Mesendoderm (in vitro differentiated cells): ENCODE measurements around the gene ODR4.
"Not testable (repeated sequence)": the region's sequence is repeated elsewhere in the genome, so short reads cannot be mapped to it uniquely, and the experiment has no call there.

Experiments
- DNase-seq: peaks from one replicate; pipeline ENCODE4 v3.0.0; 2013
- H2AK5ac ChIP-seq: 2 replicates; pipeline ENCODE4 v1.6.1; 2013; ENCODE audit warnings: low read length, inconsistent platforms
- H2BK120ac ChIP-seq: 2 replicates; pipeline ENCODE4 v1.6.1; 2013; ENCODE audit warnings: low read depth, mild to moderate bottlenecking, low read length, moderate library complexity, mixed read lengths
- H2BK15ac ChIP-seq: replicated peaks from 2 replicates; pipeline ENCODE4 v1.6.1; 2013; ENCODE audit warnings: low read depth, mild to moderate bottlenecking, moderate library complexity
- H2BK5ac ChIP-seq: 2 replicates; pipeline ENCODE4 v1.6.1; 2013; ENCODE audit warnings: low read length, inconsistent platforms
- H3K18ac ChIP-seq: 2 replicates; pipeline ENCODE4 v1.6.1; 2013; ENCODE audit warnings: mild to moderate bottlenecking, low read length, mixed read lengths
- H3K23ac ChIP-seq: one replicate; pipeline ENCODE4 v1.6.1; 2013; ENCODE audit warnings: low read length
- H3K27ac ChIP-seq: 2 replicates; pipeline ENCODE4 v1.5.1; 2013; ENCODE audit warnings: low read depth, mild to moderate bottlenecking, inconsistent platforms, low read length, moderate library complexity
- H3K27me3 ChIP-seq: 2 replicates; pipeline ENCODE4 v1.6.1; 2013; ENCODE audit warnings: low read length, control low read depth, mild to moderate bottlenecking, inconsistent platforms; ENCODE audit not compliant: insufficient read depth, poor library complexity
- H3K36me3 ChIP-seq: 2 replicates; pipeline ENCODE4 v1.6.1; 2013; ENCODE audit warnings: low read length, inconsistent platforms; ENCODE audit not compliant: control insufficient read depth, insufficient read depth
- H3K4ac ChIP-seq: one replicate; pipeline ENCODE4 v1.6.1; 2013; ENCODE audit warnings: low read depth, mild to moderate bottlenecking, low read length, moderate library complexity
- H3K4me1 ChIP-seq: 2 replicates; pipeline ENCODE4 v1.6.1; 2013; ENCODE audit warnings: low read depth, low read length, inconsistent platforms; ENCODE audit not compliant: control insufficient read depth
- H3K4me2 ChIP-seq: 2 replicates; pipeline ENCODE4 v1.6.1; 2013; ENCODE audit warnings: low read length
- H3K4me3 ChIP-seq: 2 replicates; pipeline ENCODE4 v1.5.1; 2013; ENCODE audit warnings: mild to moderate bottlenecking, low read length
- H3K56ac ChIP-seq: one replicate; pipeline ENCODE4 v1.6.1; 2013; ENCODE audit warnings: low read length
- H3K79me1 ChIP-seq: 2 replicates; pipeline ENCODE4 v1.6.1; 2013; ENCODE audit warnings: low read length, inconsistent platforms
- H3K79me2 ChIP-seq: 2 replicates; pipeline ENCODE4 v1.6.1; 2013; ENCODE audit warnings: mild to moderate bottlenecking, low read length; ENCODE audit not compliant: control insufficient read depth, insufficient read depth
- H3K9ac ChIP-seq: 2 replicates; pipeline ENCODE4 v1.6.1; 2013; ENCODE audit warnings: low read length, inconsistent platforms
- H4K5ac ChIP-seq: one replicate; pipeline ENCODE4 v1.6.1; 2013; ENCODE audit warnings: low read length
- H4K8ac ChIP-seq: one replicate; pipeline ENCODE4 v1.6.1; 2013; ENCODE audit warnings: low read depth, mild to moderate bottlenecking, control low read depth, low read length, moderate library complexity
- WGBS: extraction: QIAGEN DNeasy Blood & Tissue Kit; methylation state at CpG from one replicate; pipeline ENCODE4 v1.1.7; 2013; ENCODE audit warnings: low lambda C conversion rate, missing lambda C conversion rate; ENCODE audit not compliant: insufficient coverage; ENCODE audit errors: extremely low coverage; 5-methylcytosine and 5-hydroxymethylcytosine counted together

The ODR4 gene

DNA sequence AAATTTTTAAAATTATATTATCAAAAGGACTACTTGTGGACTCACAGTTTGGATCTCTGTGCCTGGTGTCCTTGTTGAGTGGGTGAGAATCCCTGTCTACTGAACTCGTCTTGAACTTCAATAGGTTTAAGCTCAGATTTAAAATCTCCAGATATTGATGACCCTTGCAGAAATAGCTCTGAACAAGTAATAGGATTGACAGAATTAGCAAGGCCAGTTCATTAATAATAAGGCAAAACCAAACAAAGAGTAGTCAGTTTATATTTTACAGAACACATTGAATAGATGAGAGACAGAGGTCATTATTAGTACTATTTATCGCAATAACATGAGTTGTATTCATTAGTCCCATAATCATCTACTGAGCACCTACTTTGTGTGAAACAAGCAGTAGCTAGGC, 85.4 kb downstream of the ODR4 start, which contains the start of gene PDC:
PDC (minus strand) TSS at position 101 of the 400 bp plus-strand sequence. CDS start 11,655 bp downstream, outside the sequence.
- H3K27ac ChIP-seq: no peak within 1 kb of the TSS
- H2AK5ac ChIP-seq: no peak within 1 kb of the TSS
- H4K8ac ChIP-seq: no peak within 1 kb of the TSS
- H2BK120ac ChIP-seq: no peak within 1 kb of the TSS
- no peak within 1 kb of the TSS for H3K18ac ChIP-seq
- DNase-seq: no peak
- no peaks in the 10 kb centered on the region for H3K79me2 ChIP-seq
- no peak within 1 kb of the TSS for H3K9ac ChIP-seq
- H3K56ac ChIP-seq: no peak within 1 kb of the TSS
- no peak within 1 kb of the TSS for H2BK15ac ChIP-seq
- H3K79me1 ChIP-seq: no peaks in the 10 kb centered on the region
- no CpG with 5 or more reads among the region's 2 CpGs for WGBS
- no peak within 1 kb of the TSS for H4K5ac ChIP-seq
- H3K4me3 ChIP-seq: no peak within 1 kb of the TSS
- H3K27me3 ChIP-seq: no peaks in the 10 kb centered on the region
- no peaks in the 10 kb centered on the region for H3K36me3 ChIP-seq
- no peaks in the 10 kb centered on the region for H3K4me1 ChIP-seq
- no peak within 1 kb of the TSS for H3K4ac ChIP-seq
- H3K23ac ChIP-seq: no peak within 1 kb of the TSS
- no peak within 1 kb of the TSS for H3K4me2 ChIP-seq
- no peak within 1 kb of the TSS for H2BK5ac ChIP-seq

DNA sequence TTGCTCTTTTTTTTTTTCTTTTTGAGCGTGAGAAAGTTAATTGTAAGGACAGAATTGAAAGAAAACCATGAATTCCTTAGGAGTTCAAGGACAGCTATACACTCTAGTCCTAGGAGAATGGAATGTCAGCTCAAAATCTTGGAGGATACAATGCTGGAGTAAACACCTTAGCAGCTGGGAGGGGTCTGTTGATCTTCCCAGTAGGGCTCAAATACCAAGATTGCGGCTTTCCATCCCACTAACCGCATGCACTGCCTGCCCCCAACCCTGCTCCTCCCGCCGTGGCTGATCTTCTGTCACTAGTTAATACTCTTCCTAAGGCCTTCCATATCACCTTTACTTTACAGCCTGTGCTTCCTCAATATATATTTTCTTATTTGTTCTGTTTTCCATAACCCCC, 87.9 kb downstream of the ODR4 start:
- Histone ChIP-seq H4K5ac (no peak overlapping the region), H3K4me3 (no peak overlapping the region), H3K18ac (no peak overlapping the region), H3K23ac (no peak overlapping the region), H2BK15ac (no peak overlapping the region), H3K36me3 (no peaks in the 10 kb centered on the region), H4K8ac (no peak overlapping the region), H3K9ac (no peak overlapping the region), H2BK120ac (no peak overlapping the region), H3K79me2 (no peaks in the 10 kb centered on the region), H3K4me1 (no peaks in the 10 kb centered on the region), H2BK5ac (no peak overlapping the region), H3K4me2 (no peak overlapping the region), H2AK5ac (no peak overlapping the region), H3K27me3 (no peaks in the 10 kb centered on the region), H3K79me1 (no peaks in the 10 kb centered on the region), H3K4ac (no peak overlapping the region), H3K27ac (no peak overlapping the region), H3K56ac (no peak overlapping the region)
- peak; percentile 58 for DNase-seq
- WGBS: no CpG with 5 or more reads among the region's 5 CpGs

DNA sequence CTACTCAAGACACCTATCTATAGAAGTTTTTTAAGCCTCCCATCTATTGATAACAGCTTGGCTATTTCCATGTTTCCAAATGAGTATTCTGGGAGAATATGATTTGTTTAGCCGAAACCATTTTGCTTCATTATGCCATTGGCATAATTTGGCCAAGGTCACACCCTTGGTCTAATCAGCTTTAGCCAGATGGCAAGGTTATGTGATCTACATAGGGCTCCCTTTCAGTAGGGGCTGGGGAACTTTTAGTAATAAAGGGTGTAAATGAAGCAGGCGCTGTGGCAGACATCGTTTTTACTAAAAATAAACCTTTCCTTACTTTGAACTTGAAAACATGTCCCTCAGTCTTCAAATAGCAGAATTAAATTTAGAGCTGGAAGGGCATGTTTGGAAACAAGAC, 88.3 kb downstream of the ODR4 start:
- no peaks in the 10 kb centered on the region for H3K79me2 ChIP-seq
- H4K8ac ChIP-seq: no peak overlapping the region
- no peak overlapping the region for H3K4me3 ChIP-seq
- no peak overlapping the region for H3K18ac ChIP-seq
- no peak overlapping the region for H2AK5ac ChIP-seq
- no peak for DNase-seq
- no peaks in the 10 kb centered on the region for H3K27me3 ChIP-seq
- no peak overlapping the region for H2BK120ac ChIP-seq
- no peak overlapping the region for H3K4me2 ChIP-seq
- no peak overlapping the region for H3K9ac ChIP-seq
- H3K56ac ChIP-seq: no peak overlapping the region
- no peak overlapping the region for H4K5ac ChIP-seq
- H2BK15ac ChIP-seq: no peak overlapping the region
- no peaks in the 10 kb centered on the region for H3K36me3 ChIP-seq
- no peak overlapping the region for H3K27ac ChIP-seq
- H3K4me1 ChIP-seq: no peaks in the 10 kb centered on the region
- H3K79me1 ChIP-seq: no peaks in the 10 kb centered on the region
- H3K4ac ChIP-seq: no peak overlapping the region
- H3K23ac ChIP-seq: no peak overlapping the region
- WGBS: no CpG with 5 or more reads among the region's 3 CpGs
- H2BK5ac ChIP-seq: no peak overlapping the region

DNA sequence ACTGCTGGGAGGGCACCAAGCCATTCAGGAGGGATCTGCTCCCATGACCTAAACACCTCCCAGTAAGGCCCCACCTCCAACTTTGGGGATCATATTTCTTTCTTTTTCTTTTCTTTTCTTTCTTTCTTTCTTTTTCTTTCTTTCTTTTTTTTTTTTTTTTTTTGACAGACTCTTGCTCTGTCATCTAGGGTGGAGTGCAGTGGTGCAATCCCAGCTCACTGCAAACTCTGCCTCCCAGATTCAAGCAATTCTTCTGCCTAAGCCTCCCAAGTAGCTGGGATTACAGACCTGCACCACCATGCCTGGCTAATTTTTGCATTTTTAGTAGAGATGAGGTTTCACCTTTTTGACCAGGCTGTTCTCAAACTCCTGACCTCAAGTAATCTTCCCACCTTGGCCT, 89.9 kb downstream of the ODR4 start:
- not testable (repeated sequence) for H2BK5ac ChIP-seq, H4K5ac ChIP-seq, H3K79me2 ChIP-seq, H2BK120ac ChIP-seq, H3K27me3 ChIP-seq, H3K27ac ChIP-seq, H3K9ac ChIP-seq, H4K8ac ChIP-seq, H3K4me3 ChIP-seq, H3K56ac ChIP-seq, H3K18ac ChIP-seq, H3K23ac ChIP-seq, H3K4me2 ChIP-seq, H2BK15ac ChIP-seq, H3K36me3 ChIP-seq, DNase-seq, H3K79me1 ChIP-seq, H3K4ac ChIP-seq, H2AK5ac ChIP-seq, H3K4me1 ChIP-seq

DNA sequence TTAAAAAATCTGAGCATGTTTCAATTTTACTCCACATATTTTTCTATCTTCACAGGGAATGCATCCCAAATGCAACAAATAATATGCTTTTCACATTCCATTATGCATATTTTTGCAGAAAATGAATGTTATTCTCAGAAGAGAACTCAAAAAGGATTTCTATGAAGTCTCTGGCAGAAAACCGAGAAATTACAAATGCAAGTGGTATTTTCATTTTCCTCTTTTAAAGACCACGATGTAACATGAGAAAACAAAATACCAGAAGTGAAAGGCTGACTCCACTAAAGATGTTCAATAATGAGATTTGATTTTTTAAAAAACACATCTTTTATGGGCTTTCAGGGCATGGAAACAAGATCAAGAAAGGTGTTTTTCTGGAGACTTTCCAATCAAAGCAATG, 90.3 kb downstream of the ODR4 start:
- no peak for DNase-seq
- H3K36me3 ChIP-seq: no peaks in the 10 kb centered on the region
- H4K8ac ChIP-seq: no peak overlapping the region
- no CpG with 5 or more reads among the region's 2 CpGs for WGBS
- no peak overlapping the region for H3K56ac ChIP-seq
- H2BK15ac ChIP-seq: no peak overlapping the region
- no peak overlapping the region for H3K27ac ChIP-seq
- H2BK5ac ChIP-seq: no peak overlapping the region
- H3K4me2 ChIP-seq: no peak overlapping the region
- H2BK120ac ChIP-seq: no peak overlapping the region
- no peak overlapping the region for H2AK5ac ChIP-seq
- H3K18ac ChIP-seq: no peak overlapping the region
- no peaks in the 10 kb centered on the region for H3K79me1 ChIP-seq
- no peak overlapping the region for H3K23ac ChIP-seq
- no peaks in the 10 kb centered on the region for H3K79me2 ChIP-seq
- no peak overlapping the region for H3K4ac ChIP-seq
- no peak overlapping the region for H4K5ac ChIP-seq
- no peak overlapping the region for H3K4me3 ChIP-seq
- H3K9ac ChIP-seq: no peak overlapping the region
- H3K27me3 ChIP-seq: no peaks in the 10 kb centered on the region
- no peaks in the 10 kb centered on the region for H3K4me1 ChIP-seq
